Kidney epithelial cell (primary cell): Measurements from ENCODE around the gene TMEM178B. TPM values are rescaled to one million over a fixed set of nuclear protein-coding genes. Genes with fewer than 3 reads are reported as not detected.

ENCODE experiments used
- DNase-seq: peaks from one replicate; pipeline ENCODE4 v3.0.0-alpha.2; 2010; ENCODE audit warnings: low read depth
- H3K27me3 ChIP-seq: 2 replicates; pipeline ENCODE4 v1.6.0; 2011; ENCODE audit warnings: low read length; ENCODE audit not compliant: control insufficient read depth, insufficient read depth
- H3K36me3 ChIP-seq: 2 replicates; pipeline ENCODE4 v1.5.1; 2011; ENCODE audit warnings: low read length; ENCODE audit not compliant: control insufficient read depth, insufficient read depth
- H3K4me3 ChIP-seq: 2 replicates; pipeline ENCODE4 v1.5.1; 2011; ENCODE audit warnings: low read depth, mild to moderate bottlenecking, control low read depth, low read length
- CTCF ChIP-seq: IDR thresholded peaks from 2 replicates; pipeline ENCODE4 v1.5.1; 2011; ENCODE audit warnings: mild to moderate bottlenecking, moderate library complexity, low read length, control low read depth, inconsistent platforms; ENCODE audit not compliant: insufficient read depth, poor library complexity, severe bottlenecking
- total RNA-seq: library from RNA; depleted of rRNA; stranded (reverse); fragments of >200 nt; gene quantifications from 2 replicates; pipeline ENCODE4 v1.2.3, GENCODE V29; 2015

The TMEM178B gene
- total RNA-seq, 1 donor from 2014 or later: 9.7 TPM

DNA sequence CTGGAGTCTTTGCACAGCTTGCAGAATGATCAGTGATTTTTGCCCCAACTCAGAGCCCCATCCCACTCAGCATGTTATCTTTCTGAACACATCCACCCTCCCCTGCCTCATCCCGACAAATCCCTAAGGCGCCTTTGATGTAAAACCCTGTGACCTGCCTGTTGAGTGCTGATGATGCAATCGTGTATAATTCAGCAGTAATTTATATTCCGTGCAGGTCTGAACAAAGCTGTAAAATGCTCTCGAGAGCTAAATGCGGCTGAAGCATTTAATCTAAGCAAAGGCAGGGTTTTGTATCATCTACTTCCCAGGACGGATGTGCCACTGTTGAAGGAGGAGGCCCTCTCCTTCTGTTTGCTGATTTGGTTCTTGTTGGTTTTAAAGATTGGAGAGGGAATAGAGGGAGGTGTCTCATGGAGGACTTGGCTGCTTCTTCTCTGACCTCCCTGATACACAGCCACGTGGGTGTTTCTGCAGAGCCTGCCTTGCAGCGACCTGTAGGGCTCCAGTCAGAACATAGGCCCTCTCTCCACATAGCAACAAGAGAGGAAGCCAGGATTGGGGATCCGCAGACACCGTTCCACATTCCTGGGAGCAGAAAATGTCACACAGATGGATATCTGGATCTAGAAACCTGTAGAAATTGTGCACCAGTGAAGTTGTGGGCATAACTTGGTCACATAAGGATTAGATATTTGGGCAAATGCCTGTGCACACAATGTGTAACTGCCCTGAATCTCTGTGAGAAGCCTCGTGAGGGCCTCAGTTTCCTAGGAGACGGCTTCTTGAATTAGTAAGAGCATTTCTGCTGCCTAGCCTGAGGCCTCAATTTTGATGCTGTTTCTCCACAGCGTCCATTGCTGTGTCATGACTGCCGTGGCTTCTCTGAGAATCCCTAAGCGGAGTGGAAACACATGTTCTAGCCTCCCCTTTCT, 387.2 kb downstream of the TMEM178B start:
- DNase-seq: no peak
- no peaks in the 10 kb centered on the region for H3K36me3 ChIP-seq
- no peaks in the 10 kb centered on the region for H3K27me3 ChIP-seq
- no peak overlapping the region for H3K4me3 ChIP-seq
- no peak for TF ChIP-seq CTCF

- H3K27me3 ChIP-seq: no peaks in the 10 kb centered on the region
- H3K4me3 ChIP-seq: no peak overlapping the region
- TF ChIP-seq CTCF: no peak
- no peak for DNase-seq
- H3K36me3 ChIP-seq: no peaks in the 10 kb centered on the region
These were observed 388.1 kb downstream of the TMEM178B start for GRCh38 chr7:141461924-141462323.

- Histone ChIP-seq H3K4me3 (no peak overlapping the region), H3K36me3 (no peaks in the 10 kb centered on the region), H3K27me3 (no peaks in the 10 kb centered on the region)
- TF ChIP-seq CTCF: no peak
- no peak for DNase-seq
These were observed 389.1 kb downstream of the TMEM178B start for GRCh38 chr7:141462958-141463357.

DNA sequence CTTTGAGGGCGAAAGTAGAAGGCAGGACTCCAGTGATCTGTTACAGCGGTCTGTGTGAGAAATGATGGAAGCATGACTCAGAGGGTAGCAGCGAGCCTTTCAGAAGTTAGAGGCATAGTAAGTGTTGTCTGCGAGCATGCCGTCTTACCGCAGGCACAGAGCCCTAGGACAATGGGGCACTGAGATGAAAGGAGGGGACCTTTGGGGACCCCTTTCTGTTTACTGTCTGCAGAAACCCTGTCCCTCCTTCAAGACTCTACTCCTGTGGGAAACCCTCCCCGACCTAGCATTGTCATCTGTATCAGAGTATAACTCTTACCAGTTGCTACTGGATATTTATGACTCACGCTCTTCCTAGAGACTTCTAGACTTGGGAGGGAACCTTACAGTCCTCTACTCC, 390.1 kb downstream of the TMEM178B start:
- no peak for DNase-seq
- Histone ChIP-seq H3K27me3 (no peaks in the 10 kb centered on the region), H3K36me3 (no peaks in the 10 kb centered on the region), H3K4me3 (no peak overlapping the region)
- no peak for TF ChIP-seq CTCF

GRCh38 chr7:141464551-141464950, 390.7 kb downstream of the TMEM178B start:
- no peak for TF ChIP-seq CTCF
- Histone ChIP-seq H3K4me3 (no peak overlapping the region), H3K36me3 (no peaks in the 10 kb centered on the region), H3K27me3 (no peaks in the 10 kb centered on the region)
- DNase-seq: no peak
